Suprapubic skin (tissue), 4 donors: ENCODE data around the gene IFT27. TPM values are rescaled to one million over a fixed set of nuclear protein-coding genes. Genes with fewer than 3 reads are reported as not detected.
A peak's percentile ranks its signal among the peaks of the same experiment; 100 is the strongest.

Experiments used
- DNase-seq, 2 donors: peaks; one replicate each; pipeline ENCODE4 v3.0.0-alpha.2; 2019; ENCODE audit warnings: low spot score in 2 of 2
- H3K27ac ChIP-seq: fragments of 200-600 bp; sonication (generic); one replicate; pipeline ENCODE4 v1.5.1; 2019
- H3K27me3 ChIP-seq: fragments of 200-600 bp; sonication (generic); one replicate; pipeline ENCODE4 v1.5.1; 2019
- H3K36me3 ChIP-seq: fragments of 200-600 bp; sonication (generic); one replicate; pipeline ENCODE4 v1.5.1; 2019
- H3K4me1 ChIP-seq: fragments of 200-600 bp; sonication (generic); one replicate; pipeline ENCODE4 v1.5.1; 2019
- H3K4me3 ChIP-seq: fragments of 200-600 bp; sonication (generic); one replicate; pipeline ENCODE4 v1.5.1; 2019; ENCODE audit warnings: mild to moderate bottlenecking
- H3K9me3 ChIP-seq: fragments of 200-600 bp; sonication (generic); one replicate; pipeline ENCODE4 v1.5.1; 2019
- EP300 ChIP-seq: sonication (generic); formaldehyde crosslinking; IDR thresholded peaks from one replicate; pipeline ENCODE4 v1.6.1; 2017; ENCODE audit warnings: antibody characterized with exemption
- POLR2A ChIP-seq, 2 donors: fragments of 450-650 bp; IDR thresholded peaks; one replicate each; pipeline ENCODE4 v1.6.1; 2017; ENCODE audit warnings: antibody characterized with exemption in 2 of 2, mild to moderate bottlenecking in 2 of 2, moderate library complexity in 2 of 2
- POLR2AphosphoS5 ChIP-seq, 3 donors: sonication (generic); formaldehyde crosslinking; IDR thresholded peaks; one replicate each; pipeline ENCODE4 v1.6.1; 2017; ENCODE audit warnings: antibody characterized with exemption in 3 of 3
- WGBS: methylation state at CpG from one replicate; pipeline ENCODE4 v1.1.5; 2018; 5-methylcytosine and 5-hydroxymethylcytosine counted together
- total RNA-seq, 4 donors: library from RNA; depleted of rRNA; stranded (reverse); fragments of >200 nt; gene quantifications; one replicate each; pipeline ENCODE4 v1.1.0, GENCODE V29; 2016
- TF ChIP-seq, protein P1 (sequence below), 2 donors: fragments of 200-600 bp in 1 of 2; fragments of 450-650 bp in 1 of 2; sonication (generic) in 1 of 2; IDR thresholded peaks; one replicate each; pipeline ENCODE4 v1.5.1; 2016 to 2019; ENCODE audit warnings: antibody characterized with exemption in 2 of 2, mild to moderate bottlenecking in 1 of 2, moderate library complexity in 1 of 2

IFT27 gene, protein sequence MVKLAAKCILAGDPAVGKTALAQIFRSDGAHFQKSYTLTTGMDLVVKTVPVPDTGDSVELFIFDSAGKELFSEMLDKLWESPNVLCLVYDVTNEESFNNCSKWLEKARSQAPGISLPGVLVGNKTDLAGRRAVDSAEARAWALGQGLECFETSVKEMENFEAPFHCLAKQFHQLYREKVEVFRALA
- total RNA-seq, result 10 to 100 TPM in 2 of 4 donors, 1 to 10 TPM in 2; 8.2 to 29.0 (median 17.7) TPM

DNA sequence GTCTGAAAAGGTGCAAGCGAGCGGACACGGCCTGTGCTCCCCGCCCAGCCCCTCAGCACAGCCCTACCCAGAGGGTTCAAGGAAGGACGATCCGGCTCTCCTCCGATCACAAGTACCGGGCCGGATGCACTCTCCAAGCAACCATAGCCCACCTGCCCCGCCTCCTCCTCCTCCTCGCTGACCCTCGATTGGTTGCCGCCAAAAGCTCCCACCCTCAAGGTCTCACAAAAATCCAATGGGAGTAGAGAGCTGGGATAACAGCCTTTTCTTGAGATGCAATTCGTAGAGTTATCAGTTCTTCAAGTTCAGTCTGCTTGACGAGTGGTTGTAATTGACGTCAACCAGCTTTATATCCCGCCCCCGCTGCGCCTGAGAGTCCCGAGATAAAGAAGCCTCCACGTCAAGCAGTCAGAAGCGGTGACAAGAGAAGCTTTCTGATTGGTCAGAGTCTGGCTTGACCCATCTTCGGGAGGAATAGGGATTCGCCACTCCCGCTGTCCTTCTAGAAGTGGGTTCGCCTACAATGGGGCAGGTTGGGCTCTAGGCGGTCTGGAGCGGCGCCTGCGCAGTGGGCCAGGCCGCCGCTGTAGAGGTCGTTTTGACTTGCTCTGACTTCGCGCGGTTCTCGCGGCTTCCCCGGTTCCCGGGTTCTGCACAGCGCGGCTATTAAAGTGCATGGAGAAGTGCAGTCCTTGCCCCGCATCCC is at the start of gene IFT27:
Gene IFT27 (minus strand): TSS at position 156 of the 706 bp plus-strand sequence. CDS start 412 bp downstream, outside the sequence.
- Histone ChIP-seq H3K36me3 (no peaks in the 10 kb centered on the region), H3K9me3 (no peaks in the 10 kb centered on the region), H3K27ac (peak within 1 kb of the TSS; percentile 65), H3K27me3 (no peaks in the 10 kb centered on the region), H3K4me3 (peak within 1 kb of the TSS; percentile 79), H3K4me1 (peaks cover 16% of the 10 kb centered on the region)
- TF ChIP-seq POLR2AphosphoS5 (IDR thresholded peaks at IDR 0.05) (peak in 1 of 3 donors; percentile 30), EP300 (no peak)
- peak; percentile 98 to 99 for DNase-seq
- 0% methylated on average over 19 of the region's 43 CpGs for WGBS

DNA sequence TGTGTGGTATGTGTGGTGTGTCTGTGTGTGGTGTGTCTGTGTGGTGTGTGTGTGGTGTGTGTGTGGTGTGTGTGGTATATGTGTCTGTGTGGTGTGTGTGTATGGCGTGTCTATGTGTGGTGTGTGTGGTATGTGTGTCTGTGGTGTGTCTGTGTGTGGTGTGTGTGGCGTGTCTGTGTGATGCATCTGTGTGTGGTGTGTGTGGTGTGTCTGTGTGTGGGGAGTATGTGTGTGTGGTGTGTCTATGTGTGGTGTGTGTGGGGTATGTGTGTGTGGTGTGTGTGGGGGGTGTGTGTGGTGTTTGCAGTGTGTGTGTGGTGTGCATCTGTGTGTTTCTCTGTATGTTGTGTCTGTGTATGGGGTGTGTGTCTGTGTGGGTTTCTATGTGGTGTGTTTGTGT is 48.7 kb upstream of the IFT27 start:
- Histone ChIP-seq H3K9me3 (no peaks in the 10 kb centered on the region), H3K4me1 (no peaks in the 10 kb centered on the region), H3K4me3 (no peak overlapping the region), H3K27me3 (peaks cover 44% of the 10 kb centered on the region), H3K27ac (no peak overlapping the region), H3K36me3 (no peaks in the 10 kb centered on the region)
- WGBS, result 86% methylated on average over 2 of the region's 2 CpGs
- TF ChIP-seq POLR2A (IDR thresholded peaks at IDR 0.05) (no peak), EP300 (no peak), POLR2AphosphoS5 (IDR thresholded peaks at IDR 0.05) (no peak)
- TF ChIP-seq, protein P1, sequence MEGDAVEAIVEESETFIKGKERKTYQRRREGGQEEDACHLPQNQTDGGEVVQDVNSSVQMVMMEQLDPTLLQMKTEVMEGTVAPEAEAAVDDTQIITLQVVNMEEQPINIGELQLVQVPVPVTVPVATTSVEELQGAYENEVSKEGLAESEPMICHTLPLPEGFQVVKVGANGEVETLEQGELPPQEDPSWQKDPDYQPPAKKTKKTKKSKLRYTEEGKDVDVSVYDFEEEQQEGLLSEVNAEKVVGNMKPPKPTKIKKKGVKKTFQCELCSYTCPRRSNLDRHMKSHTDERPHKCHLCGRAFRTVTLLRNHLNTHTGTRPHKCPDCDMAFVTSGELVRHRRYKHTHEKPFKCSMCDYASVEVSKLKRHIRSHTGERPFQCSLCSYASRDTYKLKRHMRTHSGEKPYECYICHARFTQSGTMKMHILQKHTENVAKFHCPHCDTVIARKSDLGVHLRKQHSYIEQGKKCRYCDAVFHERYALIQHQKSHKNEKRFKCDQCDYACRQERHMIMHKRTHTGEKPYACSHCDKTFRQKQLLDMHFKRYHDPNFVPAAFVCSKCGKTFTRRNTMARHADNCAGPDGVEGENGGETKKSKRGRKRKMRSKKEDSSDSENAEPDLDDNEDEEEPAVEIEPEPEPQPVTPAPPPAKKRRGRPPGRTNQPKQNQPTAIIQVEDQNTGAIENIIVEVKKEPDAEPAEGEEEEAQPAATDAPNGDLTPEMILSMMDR (IDR thresholded peaks at IDR 0.05), result no peak
- DNase-seq, result peak in 1 of 2 donors; percentile 10

DNA sequence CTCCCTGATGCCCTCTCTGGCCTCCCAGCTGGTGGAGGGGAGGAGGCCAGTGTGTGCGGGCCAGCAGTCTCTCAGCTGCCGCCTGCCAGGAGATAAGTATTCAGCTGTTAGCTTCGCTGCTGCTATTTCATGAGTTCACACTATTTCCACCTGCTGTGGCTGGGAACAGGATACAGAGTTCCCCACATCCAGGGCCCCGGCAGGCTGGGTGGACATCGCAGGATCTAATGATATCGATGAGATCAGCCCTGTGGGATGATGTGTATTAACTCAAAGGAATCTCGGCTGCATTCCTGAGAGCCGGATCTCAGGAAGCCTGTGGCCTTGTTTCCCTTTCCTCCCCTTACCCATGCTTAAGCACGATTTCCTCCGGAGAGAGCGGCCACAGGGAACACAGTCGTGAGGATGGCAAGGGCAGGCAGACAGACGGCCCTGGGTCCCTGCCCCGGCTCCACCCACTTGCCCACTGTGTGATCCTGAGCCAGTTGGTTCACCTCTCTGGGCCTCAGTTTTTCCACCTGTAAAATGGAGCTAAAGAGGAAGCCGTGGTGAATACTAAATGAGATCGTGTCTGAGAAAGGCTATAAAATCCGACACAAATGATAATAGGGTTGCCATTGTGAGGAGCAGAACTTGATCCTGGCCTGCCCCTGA is 47.4 kb upstream of the IFT27 start:
- Histone ChIP-seq H3K36me3 (no peaks in the 10 kb centered on the region), H3K4me1 (no peaks in the 10 kb centered on the region), H3K9me3 (no peaks in the 10 kb centered on the region), H3K4me3 (no peak overlapping the region), H3K27me3 (peaks cover 58% of the 10 kb centered on the region), H3K27ac (no peak overlapping the region)
- TF ChIP-seq, protein P1 (IDR thresholded peaks at IDR 0.05), result no peak
- TF ChIP-seq POLR2A (IDR thresholded peaks at IDR 0.05) (no peak), EP300 (no peak), POLR2AphosphoS5 (IDR thresholded peaks at IDR 0.05) (no peak)
- no peak for DNase-seq
- 53% methylated on average over 11 of the region's 17 CpGs for WGBS

DNA sequence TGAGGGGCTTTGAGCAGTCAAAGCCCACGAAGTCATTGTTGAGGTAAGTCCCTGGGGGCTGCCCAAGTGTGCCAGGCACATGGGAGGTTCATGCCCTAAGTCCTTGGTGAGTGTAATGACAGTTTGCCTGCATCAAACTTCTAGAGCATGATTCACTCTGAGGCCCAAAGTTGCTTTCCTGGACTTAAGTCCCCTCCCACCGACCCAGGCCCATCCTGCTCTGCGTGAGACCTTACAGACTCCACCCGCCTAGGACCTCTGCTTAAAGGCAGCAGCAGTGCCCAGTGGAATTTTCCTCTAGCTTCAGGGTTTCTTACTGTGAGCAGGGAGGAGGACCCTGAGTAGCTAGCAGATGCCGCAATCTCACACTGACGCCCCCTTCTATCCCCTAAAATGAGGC is 46.7 kb upstream of the IFT27 start:
- 72% methylated on average over 6 of the region's 6 CpGs for WGBS
- Histone ChIP-seq H3K27ac (no peak overlapping the region), H3K9me3 (no peaks in the 10 kb centered on the region), H3K27me3 (peaks cover 65% of the 10 kb centered on the region), H3K36me3 (no peaks in the 10 kb centered on the region), H3K4me3 (no peak overlapping the region), H3K4me1 (no peaks in the 10 kb centered on the region)
- DNase-seq, result no peak
- TF ChIP-seq POLR2AphosphoS5 (IDR thresholded peaks at IDR 0.05) (no peak), POLR2A (IDR thresholded peaks at IDR 0.05) (no peak), EP300 (no peak)
- TF ChIP-seq, protein P1 (IDR thresholded peaks at IDR 0.05), result no peak

DNA sequence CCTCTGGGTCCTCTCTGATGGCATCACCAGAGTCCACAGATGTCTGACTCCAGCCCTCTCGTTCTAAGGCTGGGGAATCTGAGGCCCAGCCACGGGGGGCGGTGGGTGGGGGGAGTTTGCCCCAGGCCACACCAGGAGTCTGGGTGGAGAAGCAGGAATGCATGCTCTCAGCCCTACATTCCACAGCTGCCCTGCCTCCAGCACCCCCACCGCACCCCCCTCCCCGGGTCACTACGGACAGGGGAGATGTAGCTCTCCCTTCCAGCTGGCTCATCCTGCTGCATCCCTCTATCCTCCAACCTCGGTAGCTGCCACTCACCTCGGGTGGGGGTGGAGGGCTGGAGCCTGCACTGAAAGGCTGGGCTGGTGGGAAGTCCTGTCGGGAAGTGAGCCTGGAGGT is 43.2 kb upstream of the IFT27 start:
- H3K27me3 ChIP-seq, result peaks cover 88% of the 10 kb centered on the region
- TF ChIP-seq POLR2AphosphoS5 (IDR thresholded peaks at IDR 0.05) (no peak), POLR2A (IDR thresholded peaks at IDR 0.05) (no peak), EP300 (no peak)
- H3K4me3 ChIP-seq, result no peak overlapping the region
- no peak for DNase-seq
- 34% methylated on average over 4 of the region's 9 CpGs for WGBS
- peaks cover 15% of the 10 kb centered on the region for H3K4me1 ChIP-seq
- H3K36me3 ChIP-seq, result no peaks in the 10 kb centered on the region
- no peak overlapping the region for H3K27ac ChIP-seq
- H3K9me3 ChIP-seq, result no peaks in the 10 kb centered on the region
